Activated CD4-positive, CD25-positive, alpha-beta regulatory T cell treated with anti-CD3 and anti-CD28 coated beads, Interleukin-2, amount 50 U/mL, for 16 hours (primary cell): ENCODE results near the gene NPPC.
"Not testable (repeated sequence)": the region's sequence is repeated elsewhere in the genome, so short reads cannot be mapped to it uniquely, and the experiment has no call there.

Experiments
- DNase-seq: peaks from one replicate; pipeline ENCODE4 v3.0.0-alpha.2; 2020; ENCODE audit warnings: low read depth, low spot score

NPPC gene

DNA sequence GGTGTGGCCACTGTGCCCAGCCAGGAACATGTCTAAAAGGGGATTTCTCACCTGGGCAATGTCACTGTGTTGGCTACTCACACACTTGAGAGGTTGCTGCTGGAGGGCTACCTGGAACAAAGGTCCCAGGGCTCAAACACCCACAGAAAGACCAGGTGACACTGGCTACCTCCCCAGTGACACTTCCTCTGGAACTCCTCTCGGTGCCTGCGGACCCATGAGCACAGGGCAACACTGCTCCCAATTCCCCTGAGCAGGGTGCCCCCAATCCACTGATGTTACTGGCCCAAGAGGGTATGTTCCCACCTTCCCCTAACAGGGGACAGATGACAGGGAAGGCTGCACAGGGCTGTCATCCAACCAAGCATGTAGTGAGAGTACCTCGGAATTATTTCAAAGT, 5.8 kb downstream of the NPPC start:
- DNase-seq = no peak

GRCh38 chr2:231919341-231920035, 6.7 kb downstream of the NPPC start:
- no peak for DNase-seq

DNA sequence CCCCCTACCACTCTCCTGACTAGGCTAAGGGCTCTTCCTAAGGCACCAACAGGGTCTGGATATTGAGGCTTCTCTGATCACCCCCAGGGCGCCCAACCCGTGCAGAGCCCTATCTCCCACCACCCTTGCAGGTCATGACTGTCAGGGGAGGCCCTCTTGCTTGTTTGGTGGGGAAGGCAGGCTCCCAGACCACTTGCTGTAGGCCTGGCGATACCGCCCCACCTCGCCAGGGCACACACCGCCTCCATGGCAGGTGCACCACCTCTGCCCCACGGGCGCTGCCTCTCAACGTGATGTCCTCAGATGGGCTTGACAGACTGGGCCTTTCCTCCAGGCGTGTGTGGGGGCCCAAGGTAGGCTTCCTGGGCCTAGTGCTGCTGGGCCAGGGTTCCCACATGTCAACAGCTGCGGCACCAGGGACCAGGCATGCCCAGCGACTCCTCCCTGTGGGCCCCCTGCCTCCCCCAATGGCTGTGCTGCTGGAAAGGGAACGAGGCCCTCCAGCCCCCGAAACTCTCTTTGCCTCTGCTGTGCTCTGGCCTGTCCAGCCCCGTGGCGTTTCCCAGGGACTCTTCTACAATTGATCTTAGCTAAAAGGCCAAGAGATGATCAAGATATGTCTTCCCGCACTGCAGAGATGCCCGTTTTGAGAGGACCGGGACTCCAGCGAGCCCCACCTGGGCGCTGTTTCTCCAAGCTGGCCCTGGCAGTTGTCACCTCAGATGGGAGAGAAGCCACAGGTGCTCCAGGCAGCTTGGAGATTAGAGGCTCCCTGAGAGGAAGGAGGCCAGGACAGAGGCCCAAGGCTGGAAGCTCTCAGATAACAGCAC, 7.5 kb downstream of the NPPC start:
- no peak for DNase-seq

DNA sequence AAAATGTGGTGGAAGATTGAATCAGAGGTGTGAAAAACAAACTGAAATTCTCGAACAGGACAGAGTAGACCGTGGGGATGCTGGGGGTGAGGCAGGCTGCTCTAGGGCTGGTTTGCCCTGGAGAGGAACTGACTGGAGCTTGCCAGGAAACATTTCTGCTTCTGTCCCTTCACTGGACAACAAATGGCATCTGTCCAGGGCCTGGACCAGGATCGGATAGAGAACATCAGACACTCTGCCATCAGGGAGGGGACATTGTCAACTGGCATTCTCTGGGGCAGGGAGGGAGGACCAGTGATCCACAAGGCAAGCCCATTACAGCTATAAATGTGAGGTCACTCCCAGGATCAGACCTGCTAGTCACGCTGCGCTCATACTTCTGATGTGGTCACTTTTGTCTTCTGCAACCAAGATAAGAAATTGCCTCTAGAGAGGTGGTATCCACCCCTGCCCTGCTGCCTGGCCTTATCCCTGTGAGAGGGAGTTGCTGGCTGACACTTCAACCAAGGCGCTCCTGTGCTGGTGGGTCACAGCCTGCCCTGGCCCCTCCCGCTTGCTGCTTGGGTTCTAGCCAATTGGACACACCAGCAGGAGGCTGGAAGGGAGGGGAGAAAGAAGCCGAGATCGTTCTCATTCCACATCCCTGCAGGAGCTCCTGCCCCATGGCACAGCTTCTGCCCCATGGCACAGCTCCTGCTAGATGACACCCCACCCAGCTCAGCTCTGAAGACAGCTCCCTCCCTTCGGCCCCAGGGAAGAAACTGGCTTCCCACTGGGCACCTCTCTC, 8.7 kb downstream of the NPPC start:
- DNase-seq = no peak

DNA sequence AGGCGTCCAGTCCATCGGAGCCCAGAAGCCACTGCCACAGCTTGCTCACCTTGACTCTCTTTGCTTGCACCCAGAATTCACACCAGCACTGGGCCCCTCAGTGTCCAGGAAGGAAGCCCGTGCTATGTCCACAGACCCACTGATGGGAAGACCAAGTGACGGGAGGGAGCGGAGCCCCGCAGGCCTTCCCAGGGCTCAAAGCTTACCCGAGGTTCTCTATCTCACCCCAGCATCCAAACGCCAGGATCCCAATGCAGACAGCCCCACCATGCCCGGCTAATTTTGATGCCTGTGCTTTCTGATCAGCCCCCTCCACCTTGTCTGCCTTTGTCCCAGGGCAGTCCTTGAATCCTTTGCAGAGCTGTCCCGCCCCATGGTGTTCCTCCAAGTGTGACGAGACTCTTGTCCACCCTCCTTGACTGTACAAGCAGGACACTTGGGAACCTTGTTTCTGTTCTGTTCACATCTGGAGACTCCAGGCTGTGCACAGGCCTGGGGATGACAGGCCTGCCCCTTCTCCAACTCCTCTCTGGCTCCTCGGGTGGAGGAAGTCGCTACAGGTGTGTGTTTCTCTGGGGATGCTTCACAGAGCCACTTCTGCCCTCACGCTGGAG, 12.0 kb downstream of the NPPC start:
- no peak for DNase-seq

- DNase-seq = no peak
Measured at GRCh38 chr2:231911381-231911780, 14.8 kb downstream of the NPPC start.

DNA sequence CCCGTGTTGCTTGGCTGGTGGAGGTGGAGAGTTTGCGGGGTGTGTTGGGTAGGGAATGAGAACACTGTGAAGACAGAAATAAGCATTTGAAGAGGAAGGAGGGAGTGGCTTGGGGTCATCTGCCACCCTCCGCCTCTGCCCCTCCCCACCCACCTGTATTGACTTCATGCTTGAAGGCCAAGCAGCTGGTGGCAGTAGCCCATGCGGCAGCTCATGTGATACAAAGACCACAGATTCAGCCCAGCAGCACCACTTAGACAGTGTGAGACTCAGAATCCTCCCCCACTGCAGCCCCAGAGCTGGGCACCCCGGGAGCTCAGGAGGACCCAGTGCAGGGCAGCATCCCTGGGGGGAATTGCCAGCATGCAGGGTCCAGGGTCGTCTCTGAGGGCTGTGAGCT, 15.4 kb downstream of the NPPC start:
- DNase-seq = no peak

DNA sequence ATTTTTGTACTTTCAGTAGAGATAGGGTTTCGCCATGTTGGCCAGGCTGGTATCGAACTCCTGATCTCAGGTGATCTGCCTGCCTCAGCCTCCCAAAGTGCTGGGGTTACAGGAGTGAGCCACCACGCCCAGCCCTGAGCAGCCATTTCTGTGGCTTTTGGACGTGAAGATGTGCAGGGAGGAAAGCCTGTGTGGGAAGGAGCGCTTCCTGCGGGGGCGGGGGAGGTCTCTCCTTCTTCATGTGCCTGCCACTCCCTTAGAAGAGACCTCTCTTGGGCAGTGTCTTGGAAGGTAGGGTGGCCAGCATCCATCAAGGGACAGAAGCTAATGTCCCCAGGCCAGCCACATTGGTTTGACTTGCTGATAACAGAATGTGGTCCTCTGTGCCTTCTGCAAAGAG, 16.0 kb downstream of the NPPC start:
- not testable (repeated sequence) for DNase-seq

GRCh38 chr2:231909631-231910030, 16.6 kb downstream of the NPPC start:
- DNase-seq = no peak

GRCh38 chr2:231908584-231908983, 17.6 kb downstream of the NPPC start:
- DNase-seq = no peak

DNA sequence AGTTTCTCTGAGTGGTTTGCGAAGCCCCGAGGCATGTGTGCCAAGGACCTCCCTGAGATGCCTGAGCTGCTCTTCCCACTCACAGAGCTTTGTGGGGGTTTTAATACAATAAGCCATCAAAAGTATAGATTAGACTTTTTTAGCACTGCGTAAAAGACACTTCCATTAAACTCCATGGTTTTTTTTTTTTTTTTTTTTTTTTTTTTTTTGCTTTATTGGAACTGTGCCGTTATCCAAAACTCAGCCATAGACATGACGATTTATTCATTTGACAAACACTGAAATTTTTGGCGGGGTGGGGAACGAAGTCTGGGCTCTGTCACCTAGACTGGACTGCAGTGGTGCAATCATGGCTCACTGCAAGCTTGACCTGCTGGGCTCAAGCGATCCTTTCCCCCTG, 18.4 kb downstream of the NPPC start:
- DNase-seq = no peak

DNA sequence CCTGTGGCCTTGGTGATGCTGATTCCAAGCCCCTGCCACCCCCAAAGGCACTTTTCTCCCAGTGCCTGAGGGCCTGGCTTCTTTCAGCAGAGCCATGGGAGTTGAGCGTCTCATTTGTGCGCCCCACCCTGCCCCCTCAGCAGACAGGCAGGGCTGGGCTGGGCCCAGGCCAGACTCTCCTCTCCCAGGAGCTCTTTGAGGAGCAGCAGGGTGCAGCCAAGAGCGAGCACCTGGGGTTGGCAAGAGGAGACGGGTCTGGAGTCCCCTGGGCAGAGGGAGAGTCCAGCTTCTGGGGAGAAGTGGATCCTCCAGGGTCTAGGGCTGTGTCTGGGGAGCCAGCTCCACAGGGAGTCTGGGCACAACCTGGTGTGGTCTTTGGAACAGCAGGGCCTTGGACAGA, 21.2 kb downstream of the NPPC start:
- DNase-seq = no peak

- DNase-seq = no peak
Measured at GRCh38 chr2:231904161-231904611, 22.0 kb downstream of the NPPC start.

- DNase-seq = no peak
Measured at GRCh38 chr2:231902598-231902997, 23.6 kb downstream of the NPPC start.

DNA sequence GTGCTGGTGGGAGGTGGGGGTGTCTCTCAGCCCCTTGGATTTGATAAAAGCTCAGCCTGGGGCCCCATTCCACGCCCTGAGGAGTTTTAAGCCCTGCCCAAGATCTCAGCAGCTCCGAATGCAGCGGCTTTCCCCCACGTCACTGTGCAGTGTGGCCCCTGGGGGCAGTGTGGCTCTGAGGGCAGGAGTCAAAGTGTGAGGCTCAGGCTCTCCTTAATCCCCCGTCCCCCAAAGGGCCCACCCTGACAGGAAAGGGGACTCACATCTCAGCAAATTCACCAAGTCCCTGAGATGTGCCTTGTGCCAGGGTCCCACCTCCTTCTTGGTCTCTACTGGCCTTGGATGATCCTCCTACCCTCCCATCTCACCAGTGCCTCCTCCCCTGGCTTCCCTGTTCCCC, 25.2 kb downstream of the NPPC start:
- DNase-seq = no peak

GRCh38 chr2:231900486-231900942, 25.7 kb downstream of the NPPC start:
- peak; percentile 8 for DNase-seq

DNA sequence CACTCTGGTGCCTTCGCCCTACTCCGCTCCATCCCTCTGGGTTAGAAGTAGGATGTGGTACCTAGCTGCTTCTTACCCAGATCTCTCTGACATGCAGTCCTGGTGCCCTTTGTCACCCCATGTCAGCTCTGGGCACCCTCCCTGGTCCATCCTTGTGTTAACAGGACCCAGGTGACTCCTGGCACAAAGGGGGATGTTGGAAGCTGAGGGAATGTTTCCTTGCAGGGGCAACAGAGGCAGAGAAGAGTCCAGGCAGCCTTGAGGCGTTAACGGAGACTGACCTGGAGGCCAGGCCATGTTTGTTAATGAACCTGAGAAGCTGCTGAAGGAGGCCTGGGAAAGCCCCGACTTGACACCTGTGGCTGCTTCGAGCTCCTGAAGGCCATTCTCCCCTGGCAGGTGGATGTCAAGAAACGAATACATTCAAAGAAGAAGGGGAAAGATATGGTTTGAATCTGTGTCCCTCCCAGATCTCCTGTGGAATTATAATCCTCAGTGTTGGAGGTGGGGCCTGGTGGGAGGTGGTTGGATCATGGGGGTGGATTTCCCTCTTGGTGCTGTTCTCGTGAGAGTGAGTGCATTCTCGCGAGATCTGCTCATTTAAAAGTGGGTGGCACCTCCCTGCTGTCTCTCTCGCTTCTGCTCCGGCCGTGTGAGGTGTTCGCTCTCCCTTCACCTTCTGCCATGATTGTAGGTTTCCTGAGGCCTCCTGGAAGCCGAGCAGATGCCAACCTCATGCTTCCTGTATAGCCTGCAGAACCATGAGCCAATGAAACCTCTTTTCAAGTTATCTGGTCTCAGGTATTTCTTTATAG, 31.4 kb downstream of the NPPC start:
- no peak for DNase-seq

- no peak for DNase-seq
Measured at GRCh38 chr2:231891514-231891905, 34.7 kb downstream of the NPPC start.

- no peak for DNase-seq
Measured at GRCh38 chr2:231890896-231891513, 35.2 kb downstream of the NPPC start.

GRCh38 chr2:231887756-231888155, 38.4 kb downstream of the NPPC start:
- no peak for DNase-seq
